GM19025 (cell line): ENCODE measurements around the gene APOB.

Experiments used
- ATAC-seq: cut with Tn5 transposase; IDR thresholded peaks from one replicate; pipeline ENCODE4 v1.9.1; 2021; ENCODE audit warnings: mild to moderate bottlenecking, low read depth, moderate library complexity; ENCODE audit not compliant: unreplicated experiment

Gene APOB

DNA sequence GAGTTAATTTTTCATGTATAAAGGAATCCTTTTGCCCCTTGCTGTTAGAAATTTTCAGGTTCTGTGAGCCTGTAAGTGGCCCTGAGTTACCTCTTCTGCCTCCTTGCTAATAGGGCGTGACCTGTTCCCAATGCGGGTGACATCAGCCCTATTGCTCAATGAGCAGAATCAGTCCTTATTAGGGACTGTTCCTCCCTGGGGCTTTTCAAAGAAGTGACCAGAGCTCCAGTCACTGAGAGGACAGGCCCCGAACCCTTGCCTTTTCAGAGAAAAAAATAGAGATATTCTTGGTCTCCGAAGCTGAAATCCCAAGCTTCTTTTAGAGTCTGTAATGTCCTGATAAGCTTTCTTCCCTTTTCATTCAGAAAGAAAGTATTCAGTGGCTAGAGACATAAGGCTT is 8.2 kb upstream of the APOB start:
- ATAC-seq = no peak

DNA sequence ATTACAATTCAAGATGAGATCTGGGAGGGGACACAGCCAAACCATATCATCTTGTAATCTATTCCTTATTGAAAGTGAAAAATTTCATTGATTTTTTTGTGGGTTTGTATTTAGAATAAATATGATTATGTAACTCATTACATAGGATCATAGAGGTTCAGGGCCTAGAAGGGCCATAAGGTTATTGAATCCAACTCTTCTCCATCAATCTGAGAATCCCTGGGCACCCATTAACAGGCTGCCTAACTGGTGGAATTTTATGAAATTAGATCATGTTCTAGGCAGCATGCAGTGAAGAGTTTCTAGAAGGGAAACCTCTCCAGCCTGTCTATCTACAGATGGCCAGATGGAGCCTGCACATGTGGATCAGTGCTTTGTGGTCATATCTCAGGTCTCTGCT is 6.3 kb upstream of the APOB start:
- ATAC-seq = no peak

DNA sequence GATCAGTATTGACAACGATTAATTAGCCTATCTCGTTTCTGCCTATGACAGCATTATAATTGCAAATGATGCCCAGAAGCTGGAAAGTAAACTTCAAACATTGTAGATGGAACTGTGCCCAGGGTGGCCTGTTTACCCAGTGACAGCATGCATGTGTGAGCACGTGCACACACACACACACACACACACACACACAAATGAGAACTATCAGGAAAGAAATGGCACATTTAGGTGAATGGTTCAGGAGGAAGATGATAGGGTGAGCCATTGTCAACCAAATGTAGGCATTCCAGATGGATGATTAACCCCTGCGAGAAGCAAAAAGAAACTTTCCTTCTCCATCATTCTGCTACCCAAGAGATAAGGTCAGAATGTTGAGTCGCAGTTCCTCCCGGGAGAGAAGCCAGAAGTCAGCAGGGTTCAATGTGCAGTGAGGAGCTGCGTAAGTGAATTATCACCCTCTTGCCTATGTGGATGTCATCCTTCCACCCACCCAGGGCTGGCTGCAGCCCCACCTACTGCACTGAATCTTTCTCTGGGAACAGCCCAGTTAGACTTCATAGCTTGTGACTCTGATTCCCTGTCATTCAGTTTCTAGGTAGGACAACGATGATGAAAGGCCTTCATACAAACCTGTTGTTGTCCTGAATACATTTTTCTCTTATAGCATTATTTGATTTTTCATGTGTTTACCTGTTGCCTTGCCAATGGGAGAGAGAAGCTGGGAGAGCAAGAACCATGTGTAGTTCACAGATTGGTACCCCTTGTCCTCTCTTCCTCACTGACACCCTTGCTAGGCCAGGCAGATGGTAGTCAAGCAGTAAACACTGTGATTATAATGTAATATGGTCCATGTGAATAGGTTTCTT is 3.5 kb upstream of the APOB start:
- no peak for ATAC-seq

DNA sequence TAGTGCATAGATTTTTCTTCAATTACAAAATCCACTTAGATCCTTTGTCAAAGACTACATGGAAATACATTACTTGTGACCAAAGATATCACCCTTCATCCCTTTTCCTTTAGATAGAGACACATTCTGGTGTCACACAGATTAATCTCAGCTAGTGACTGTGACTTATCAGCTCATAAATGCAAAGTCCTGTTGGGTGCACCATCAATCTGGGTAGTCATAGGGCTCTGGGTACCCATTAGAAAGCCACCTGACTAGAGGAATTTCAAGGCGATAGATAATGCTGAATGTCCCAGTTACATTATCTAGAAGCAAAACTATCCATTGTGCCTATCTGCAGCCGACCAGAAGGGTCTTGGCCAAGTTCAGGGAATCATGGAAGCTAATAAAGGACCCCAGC is 2.6 kb upstream of the APOB start:
- no peak for ATAC-seq

DNA sequence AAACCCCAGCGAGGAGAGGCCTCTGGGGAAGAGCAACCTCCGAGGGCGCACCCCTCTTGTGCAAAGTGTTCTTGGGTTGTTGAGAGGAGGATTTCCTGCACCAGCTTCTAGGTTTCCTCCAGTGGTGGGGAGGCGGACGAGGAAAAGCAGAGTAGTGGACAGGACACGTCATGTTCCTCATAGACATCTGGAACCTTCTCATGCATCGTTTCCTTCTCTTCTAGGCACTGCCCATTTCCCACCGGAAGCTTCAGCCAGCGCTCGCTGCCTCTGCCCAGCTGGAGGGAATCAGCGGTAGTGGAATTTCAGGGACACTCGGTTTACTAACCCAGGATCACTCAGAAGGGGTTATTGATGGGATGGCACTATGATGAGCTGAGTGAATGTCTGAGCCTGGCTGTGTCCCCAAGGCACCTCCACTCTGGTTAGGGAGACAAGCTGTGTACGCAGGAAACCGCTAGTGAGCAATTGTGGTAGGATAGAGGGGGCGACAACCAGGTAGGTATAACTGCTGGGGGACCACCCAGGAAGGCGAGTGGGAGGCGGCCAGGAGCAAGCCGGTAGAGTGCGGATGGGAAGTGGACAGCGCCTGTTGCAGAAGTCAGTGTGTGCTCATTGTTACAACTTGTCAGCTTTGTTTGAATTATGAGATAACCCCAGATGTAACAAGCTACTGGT is 960 bp upstream of the APOB start:
- ATAC-seq = no peak

DNA sequence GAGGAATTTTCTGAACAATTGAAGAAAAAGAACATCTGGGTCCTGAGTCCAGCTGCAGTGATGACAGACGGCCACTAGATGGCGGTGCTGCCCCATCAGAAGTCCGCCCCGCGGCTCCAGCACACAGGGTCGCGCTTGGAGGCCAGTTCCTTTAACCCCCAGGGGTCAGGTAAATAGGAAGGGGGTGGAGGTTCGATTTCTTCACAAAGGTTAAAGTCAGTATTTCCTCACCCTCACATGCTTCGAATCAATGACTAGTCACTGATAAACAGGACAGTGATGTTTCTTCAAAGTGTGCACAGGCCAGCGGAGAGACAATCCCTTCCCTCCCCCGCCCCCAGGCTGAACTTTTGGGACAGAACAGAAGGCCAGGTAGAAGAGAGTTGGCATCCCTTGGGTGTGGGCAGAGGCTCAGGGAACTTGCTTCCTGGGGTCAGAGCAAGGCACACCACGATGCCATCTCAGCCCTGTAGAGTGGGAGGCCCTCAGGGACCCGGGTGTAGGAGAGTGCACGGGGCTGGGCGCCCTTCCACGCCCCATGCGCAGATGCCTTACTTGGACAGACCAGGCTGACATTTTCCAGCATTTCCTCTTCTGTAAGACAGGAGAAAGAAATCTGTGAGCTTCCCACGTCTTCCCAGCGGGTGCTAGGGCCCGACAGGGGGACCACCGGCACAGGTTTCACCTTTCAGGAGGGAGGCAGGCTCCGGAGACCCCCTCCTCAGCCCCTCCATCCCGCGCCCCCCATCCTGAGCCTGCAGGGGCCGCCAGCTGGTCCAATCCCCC is 722 bp downstream of the APOB start:
- ATAC-seq = peak; percentile 73

DNA sequence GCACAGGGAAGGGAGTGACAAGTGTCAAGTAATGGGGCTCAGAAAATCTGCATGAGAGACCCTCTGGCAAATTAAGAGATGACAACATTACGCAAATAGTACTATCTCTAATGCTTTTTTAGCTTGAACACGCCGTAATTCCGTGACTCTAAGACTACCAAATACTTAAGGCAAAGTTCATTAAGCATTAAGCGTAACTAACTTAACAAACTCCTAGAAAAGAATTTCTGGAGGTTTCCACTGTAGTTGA is 1.2 kb downstream of the APOB start:
- ATAC-seq = no peak

DNA sequence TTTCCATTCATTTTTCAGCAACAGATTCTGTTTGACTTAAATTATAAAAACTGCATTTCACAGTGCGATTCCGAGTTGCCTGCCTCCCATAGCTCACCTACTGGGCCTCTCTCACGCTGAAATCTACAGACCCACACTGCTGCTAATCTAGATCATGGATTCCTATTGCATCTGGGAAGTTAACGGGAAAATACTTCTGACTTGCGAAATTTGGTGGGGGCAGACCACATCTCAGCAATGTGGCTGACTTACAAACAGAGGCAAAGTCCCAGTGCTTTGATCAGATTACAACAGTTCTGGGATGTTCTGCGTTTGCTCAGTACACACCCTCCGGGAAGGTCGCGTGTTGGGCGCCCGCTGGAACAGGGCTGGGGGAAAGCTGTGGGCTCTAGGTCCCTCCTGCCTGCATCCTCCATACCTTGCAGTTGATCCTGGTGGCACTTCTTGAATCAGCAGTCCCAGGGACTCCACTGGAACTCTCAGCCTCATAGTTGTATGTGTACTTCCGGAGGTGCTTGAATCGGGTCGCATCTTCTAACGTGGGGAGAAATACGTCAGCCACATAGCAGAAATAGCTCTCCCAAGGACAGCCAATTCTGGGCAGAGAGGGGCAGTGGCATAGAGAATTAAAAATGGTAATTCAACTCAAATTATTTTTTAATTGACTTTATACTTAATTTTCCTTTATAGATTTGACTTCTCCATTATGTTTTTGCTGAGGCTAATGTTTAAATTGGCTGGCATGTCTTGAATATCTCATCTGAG is 1.7 kb downstream of the APOB start:
- ATAC-seq = no peak

DNA sequence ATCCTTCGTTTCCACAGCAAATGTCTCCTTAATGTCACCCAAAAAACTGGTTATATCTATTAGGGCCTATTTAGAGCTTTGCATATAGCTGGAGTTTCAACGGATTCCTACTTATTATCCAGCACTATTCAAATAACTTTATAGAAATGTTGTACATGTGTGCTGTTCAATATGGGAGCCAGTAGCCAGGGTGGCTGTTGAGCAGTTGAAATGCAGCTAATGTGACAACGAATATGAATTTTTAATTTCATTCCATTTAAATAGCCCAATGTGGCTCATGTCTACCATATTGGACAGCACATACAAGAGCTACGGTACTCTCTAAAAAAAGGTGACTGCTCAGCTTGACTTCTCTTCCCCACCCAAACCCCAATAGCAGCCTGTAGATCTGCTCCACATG is 2.4 kb downstream of the APOB start:
- no peak for ATAC-seq

DNA sequence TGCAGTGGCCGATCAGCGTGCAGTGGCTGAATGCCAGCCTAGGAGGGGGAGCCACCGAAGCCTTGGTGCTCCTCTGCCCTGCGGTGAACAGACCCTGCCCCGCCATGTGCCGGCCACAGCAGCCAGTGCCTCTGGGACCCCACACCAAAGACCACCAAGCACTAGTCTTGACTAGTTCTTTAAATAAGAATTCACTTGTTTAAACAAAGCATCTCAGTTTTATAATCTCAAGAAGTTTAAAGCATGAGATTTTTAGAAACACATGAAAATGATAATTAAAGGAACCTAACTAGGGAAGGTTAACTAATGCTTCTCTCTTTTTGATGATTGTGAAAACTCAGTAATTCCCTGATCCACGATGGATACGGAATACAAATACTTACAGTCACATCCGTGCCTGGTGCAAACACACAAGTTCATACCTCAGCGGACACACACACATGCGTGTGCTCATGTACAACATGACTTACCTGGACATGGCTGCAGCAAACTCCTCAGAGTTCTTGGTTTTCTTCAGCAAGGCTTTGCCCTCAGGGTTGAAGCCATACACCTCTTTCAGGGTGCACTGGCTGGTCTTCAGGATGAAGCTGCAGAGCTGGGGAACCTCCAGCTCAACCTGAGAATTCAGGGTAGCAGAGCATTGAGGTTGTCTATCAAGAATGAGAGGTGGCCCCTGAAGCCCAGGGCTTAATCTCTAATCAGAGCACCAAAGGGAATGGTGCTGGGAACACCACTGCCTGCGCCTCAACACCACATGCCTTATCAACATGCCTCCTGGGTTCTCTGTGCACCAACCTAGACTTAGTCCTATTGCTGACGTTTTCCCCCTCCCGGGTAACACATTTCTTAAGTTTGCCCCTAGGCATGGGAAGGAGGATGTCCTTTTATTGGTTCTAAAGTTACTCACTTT is 3.1 kb downstream of the APOB start:
- ATAC-seq = no peak

DNA sequence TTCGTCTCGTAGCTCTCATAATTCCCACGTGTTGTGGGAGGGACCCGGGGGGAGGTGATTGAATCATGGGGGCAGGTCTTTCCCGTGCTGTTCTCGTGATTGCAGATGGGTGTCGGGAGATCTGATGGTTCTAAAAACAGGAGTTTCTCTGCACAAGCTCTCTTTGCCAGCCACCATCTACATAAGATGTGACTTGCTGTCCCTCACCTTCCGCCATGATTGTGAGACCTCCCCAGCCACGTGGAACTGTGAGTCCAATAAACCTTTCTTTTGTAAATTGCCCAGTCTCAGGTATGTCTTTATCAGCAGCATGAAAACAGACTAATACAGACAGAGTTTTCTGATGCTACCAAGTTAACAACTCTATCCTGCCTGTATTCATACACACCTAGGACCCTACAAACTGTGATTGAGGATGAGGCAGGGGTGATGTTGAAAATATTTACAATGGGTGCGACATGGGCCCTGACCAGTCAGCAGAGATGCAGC is 3.9 kb downstream of the APOB start:
- ATAC-seq = no peak

DNA sequence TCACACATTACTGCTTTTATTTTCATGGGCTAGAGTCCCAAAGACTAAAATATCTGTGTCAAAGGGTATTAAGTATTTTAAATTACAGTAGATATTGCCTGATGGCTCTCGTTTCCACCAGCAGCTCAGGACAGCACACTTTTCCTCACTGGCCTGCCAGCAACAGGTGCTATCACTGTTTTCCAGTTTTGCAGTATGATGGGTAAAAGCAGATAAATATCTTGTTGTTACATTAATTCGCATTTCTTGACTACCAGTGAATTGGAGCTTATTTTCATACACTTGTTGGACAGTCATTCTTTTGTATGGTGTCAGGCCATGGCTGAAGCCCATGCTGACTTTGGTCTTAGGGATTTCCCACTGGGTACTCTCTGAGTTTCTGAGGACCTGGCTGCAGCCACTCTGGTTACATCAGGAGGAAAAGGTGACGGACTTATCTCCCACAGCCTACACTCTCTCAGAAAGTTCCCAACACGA is 4.8 kb downstream of the APOB start:
- ATAC-seq = no peak

DNA sequence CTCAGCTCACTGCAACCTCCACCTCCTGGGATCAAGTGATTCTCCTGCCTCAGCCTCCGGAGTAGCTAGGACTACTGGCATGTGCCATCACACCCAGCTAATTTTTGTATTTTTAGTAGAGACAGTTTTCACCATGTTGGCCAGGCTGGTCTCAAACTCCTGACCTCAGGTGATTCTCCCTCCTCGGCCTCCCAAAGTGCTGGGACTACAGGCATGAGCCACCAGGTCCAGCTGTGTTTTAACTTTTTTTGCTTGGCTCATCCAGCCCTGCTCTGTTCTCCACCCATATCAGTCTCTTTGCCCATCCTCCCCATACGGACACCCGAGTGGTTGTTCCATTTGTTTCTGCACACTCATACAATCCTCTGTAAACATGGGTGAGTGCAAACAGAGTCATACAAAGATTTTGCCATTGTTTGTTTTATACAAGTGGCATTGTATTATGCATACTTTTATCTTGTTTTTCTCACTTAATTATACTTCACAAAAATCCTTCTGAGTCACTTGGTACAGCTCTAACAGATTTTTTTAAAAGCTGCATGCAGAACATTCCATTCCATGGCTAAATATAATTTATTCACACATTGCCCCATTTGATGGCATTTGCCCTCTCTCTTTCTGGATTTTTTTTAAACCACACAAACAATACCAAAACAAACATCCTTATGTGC is 5.3 kb downstream of the APOB start:
- ATAC-seq = no peak

DNA sequence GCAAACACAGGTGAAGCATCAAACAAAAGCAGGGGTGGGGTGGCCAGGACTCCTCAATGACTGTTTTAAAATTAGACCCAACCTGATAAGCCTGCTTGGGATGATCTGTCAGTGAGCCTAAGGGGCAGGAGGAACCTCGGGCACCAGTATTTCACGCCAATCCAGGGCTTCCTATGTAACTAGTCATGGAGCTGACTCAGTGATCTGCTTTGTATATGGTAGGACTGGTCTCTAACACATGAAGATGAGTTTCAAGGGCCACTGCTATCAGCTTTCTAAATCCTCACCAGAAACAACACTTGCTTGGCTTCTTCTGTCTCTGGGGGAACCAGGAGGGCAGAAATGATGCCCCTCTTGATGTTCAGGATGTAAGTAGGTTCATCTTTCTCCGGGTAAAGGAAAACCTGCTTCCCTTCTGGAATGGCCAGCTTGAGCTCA is 6.2 kb downstream of the APOB start:
- no peak for ATAC-seq

DNA sequence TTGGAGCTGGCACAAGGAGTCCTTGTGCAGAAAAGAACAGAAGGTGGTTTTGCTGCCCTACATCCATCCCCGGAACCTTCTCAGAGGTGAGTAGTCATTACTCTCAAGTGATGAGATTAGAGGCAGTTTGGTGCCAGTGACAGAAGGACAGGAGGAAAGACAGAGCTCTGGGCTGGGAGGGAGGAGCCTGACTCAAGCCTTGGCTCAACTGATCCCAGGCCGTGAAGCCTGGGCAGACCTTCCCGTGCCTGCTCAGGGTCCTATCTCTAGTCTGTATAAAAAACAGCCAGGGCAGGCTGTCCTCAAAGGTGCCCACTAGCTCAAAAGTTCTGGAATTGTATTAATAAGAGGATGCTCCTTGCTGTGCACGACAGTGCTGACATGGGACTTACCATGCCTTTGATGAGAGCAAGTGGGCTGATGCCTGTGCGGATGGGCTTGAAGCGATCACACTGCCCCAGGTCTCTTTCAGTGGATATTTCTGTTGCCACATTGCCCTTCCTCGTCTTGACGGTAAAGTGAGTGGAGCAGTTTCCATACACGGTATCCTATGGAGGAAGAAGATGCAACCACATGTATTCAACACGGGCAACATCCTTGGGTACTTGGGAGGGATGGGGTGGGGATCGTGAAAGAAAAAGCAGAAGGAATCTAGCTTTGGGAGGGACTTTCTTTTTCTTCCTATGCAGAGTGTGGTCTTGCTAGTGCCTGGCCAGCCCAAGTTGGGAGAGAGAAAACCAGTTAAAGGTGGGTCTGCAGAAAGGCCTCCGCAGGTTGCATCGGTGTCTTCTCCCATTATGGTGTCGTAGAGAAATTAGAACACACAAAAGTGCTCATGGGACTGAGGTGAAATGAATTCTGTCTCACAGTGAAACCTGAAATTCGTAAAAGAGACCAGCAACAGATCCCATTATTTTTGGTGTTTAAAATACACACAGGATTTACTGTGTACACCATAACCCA is 6.9 kb downstream of the APOB start:
- ATAC-seq = no peak

DNA sequence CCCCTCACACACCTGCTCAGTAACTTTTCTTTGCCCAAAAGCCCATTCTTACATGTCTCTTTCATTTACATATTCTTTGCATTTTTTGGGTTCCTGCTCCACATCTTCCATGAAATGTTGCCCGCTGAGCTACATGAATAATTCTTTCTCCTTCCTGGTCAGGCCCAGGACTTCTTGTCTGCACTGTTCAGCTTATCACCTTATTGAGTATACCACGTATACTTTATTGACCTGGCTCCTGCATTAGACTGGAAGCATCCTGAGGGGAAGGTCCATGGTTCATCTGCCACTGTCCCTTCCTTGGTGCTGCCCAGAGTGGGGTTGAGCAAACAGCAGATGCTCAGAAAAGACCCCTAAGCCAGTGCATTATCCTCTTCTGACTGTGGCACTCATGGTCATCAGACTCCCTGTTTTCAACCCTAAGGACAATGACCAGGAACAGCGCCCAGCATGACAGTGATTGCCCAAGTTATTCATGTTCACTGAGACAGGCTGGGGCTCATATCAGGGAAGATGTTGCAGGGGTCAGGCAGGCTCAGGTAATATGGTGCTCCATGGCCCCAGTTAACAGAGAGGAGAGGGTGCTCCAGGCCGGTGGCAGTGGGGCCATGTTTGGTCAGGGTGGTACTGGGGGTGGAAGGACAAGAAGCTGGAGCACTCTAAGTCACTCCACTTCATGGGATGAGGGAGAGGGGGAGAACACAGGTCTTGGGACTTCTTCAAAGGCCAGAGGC is 7.7 kb downstream of the APOB start:
- ATAC-seq = no peak

DNA sequence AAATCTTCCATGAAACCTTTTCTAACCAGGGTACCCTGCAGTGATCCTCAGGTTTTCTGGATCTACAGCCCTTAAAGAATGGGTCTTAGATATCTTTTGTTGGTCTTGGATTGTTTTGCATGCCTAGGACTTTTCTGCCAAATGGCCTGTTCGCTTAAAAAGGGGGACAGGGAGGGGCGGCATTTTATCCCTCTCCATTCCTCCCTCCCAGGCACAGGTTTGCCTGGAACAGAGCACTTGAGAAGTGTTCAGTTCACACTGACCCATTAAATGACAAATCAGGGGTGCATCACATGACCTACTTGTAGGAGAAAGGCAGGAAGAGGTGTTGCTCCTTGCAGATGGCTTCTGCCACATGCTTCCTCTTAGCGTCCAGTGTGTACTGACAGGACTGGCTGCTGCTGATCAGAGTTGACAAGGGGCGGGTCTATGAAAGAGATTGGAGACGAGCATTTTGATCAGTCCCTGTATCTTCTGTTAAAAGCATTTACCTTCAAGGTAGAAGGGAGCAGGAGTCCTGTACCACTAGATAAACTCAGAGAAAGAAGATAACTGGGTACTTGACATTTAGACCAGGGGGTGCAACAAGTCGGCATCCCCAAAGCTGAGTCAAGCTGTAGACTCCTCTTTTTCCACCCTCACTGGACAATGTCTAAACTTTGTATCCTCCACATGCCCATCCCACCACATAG is 8.4 kb downstream of the APOB start:
- ATAC-seq = no peak
